Glomerular visceral epithelial cell (primary cell): ENCODE results near the gene ZNF845.
"Not testable (repeated sequence)": the region's sequence is repeated elsewhere in the genome, so short reads cannot be mapped to it uniquely, and the experiment has no call there.

Experiments used
- DNase-seq: peaks from one replicate; pipeline ENCODE4 v3.0.0-alpha.2; 2016; ENCODE audit errors: extremely low spot score

ZNF845 gene

GRCh38 chr19:53381376-53381775, 47.8 kb downstream of the ZNF845 start:
- no peak for DNase-seq

- DNase-seq = no peak
These were observed 54.6 kb downstream of the ZNF845 start for GRCh38 chr19:53388168-53388567.

- DNase-seq = no peak
These were observed 55.4 kb downstream of the ZNF845 start for GRCh38 chr19:53388904-53389303.

GRCh38 chr19:53389571-53389970, 56.0 kb downstream of the ZNF845 start:
- no peak for DNase-seq

- DNase-seq = no peak
These were observed 56.4 kb downstream of the ZNF845 start for GRCh38 chr19:53389978-53390377.

- peak; percentile 66 for DNase-seq
These were observed 61.0 kb downstream of the ZNF845 start for GRCh38 chr19:53394522-53394973.

GRCh38 chr19:53394974-53395839, 61.7 kb downstream of the ZNF845 start, which contains the start of gene ZNF765:
Gene ZNF765 (plus strand): TSS chr19:53395149. CDS start chr19:53398016, 2,867 bp downstream.
- DNase-seq = peak; percentile 94

- not testable (repeated sequence) for DNase-seq
These were observed 62.4 kb downstream of the ZNF845 start for GRCh38 chr19:53395840-53396524.

- no peak for DNase-seq
These were observed 62.9 kb downstream of the ZNF845 start for GRCh38 chr19:53396525-53396868.

GRCh38 chr19:53397918-53398317, 64.4 kb downstream of the ZNF845 start:
- DNase-seq = not testable (repeated sequence)
